GM12892 (cell line): Measurements from ENCODE around the gene MRS2.

Experiments
- POLR2A ChIP-seq: IDR thresholded peaks from 2 replicates; pipeline ENCODE4 v1.6.1; 2011; ENCODE audit warnings: low read depth, low read length, control low read depth
- POLR2AphosphoS5 ChIP-seq: IDR thresholded peaks from 2 replicates; pipeline ENCODE4 v1.6.1; 2011; ENCODE audit warnings: low read depth, low read length, control low read depth
- TAF1 ChIP-seq: IDR thresholded peaks from 2 replicates; pipeline ENCODE4 v1.6.1; 2011; ENCODE audit warnings: low read depth, mild to moderate bottlenecking, control low read depth, low read length, borderline replicate concordance

- TF ChIP-seq TAF1: no peak
- no peak for TF ChIP-seq POLR2AphosphoS5
- no peak for TF ChIP-seq POLR2A
Measured at GRCh38 chr6:24436979-24437378, 34.2 kb downstream of the MRS2 start.
